ENCODE results near the gene VCL.

Gene VCL

GRCh38 chr10:74160013-74160412, 162.1 kb downstream of the VCL start:
- no peak for DNase-seq

DNA sequence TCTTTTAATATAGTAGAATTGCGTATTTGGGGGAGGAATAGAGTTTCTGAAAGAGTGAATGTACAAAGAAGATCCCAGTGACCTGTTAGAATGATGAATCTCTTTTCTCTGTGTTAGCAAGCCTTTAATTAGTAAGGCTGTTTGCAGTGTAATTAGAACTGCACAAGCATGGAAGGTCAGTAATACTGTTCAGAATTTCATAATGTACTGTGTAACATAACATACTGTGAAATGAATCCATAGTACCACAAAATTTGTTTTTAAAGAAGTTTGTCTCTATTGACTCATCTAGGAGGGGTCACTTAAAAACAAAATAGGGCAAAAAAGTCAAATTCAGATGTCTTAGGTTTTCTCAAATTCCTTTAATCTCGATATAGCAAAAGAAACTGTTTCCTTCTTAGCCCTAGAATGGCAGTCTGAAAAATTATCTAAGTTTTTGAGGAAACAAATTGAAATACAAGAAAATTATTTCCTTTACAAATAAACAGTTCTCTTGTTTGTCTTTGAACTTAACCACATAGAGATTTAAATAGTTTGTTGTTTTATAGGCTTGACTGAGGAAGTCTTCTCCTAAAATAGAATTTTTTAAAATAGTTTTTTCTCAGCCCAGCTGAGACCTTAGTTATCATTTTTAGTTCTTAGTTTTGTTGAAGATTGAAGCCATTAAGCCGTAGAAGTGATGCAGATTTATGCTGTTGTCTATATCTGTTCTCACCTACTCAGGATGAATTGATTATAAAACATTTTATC, 165.6 kb downstream of the VCL start:
- no peak for DNase-seq

- no peak for DNase-seq
These were observed 167.0 kb downstream of the VCL start for GRCh38 chr10:74164716-74165529.

DNA sequence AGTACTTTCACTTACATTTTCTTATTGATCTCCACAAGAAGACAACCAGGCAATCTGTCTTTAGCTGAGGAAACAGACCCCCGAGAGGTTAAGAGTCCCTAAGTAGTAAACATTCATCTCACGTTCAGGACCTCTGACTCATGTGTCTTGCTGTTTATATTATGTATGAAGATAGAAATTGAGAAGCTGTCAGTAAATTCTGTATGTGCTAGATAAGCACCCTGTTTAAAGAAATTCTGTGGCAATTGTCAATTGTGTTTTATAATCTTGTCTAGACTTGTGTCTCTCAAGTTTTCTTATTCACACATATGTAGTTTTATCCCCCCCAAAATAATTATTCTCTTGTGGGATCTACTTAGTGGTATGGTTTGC, 167.6 kb downstream of the VCL start:
- no peak for DNase-seq

DNA sequence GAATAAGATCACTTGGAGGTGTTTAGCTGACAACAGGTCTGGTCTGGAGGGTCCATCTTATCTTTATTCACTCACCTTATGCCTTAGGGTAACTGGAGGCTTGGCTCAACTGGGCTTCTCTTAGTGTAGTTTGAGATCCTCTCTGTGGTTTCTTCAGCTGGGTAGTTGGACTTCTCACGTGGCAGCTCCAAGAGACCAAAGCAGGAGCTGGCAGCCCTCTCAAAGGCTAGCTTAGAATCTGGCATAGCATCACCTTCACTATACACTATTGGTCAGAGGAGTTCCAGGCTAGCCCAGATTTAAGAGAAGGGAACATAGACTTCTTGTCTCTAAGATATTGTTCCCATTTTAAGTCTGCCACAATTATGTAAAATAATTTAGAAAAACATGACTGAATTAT, 169.5 kb downstream of the VCL start:
- no peak for DNase-seq

All from DMS 273 treated with DMSO at 0.1 percent for 48 hours (cell line).